CD4-positive, alpha-beta T cell treated with Interleukin-10 for 1 hour (primary cell): ENCODE data around the gene MT1HL1.

ENCODE experiments used
- DNase-seq: peaks from one replicate; pipeline ENCODE4 v3.0.0-alpha.2; 2020

MT1HL1 gene

DNA sequence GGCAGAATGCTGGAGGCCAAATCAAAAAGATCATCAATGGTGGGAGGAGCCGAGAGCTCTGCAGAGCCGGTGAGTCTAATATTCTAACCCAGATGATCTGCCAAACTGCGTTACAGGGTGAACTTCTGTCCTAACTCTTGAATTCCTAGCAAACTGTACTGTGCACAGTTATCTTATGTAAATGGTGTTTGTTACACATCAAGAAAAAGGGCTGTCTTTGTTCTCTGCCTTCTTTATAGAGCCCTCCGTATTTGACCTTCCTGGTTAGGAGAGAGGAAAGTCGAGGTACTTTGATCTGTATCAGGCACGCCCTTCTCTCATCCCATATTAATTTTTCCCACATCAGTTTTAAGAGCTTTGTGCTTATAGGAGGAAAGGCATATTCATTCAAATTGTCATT, 37.6 kb downstream of the MT1HL1 start:
- no peak for DNase-seq

DNA sequence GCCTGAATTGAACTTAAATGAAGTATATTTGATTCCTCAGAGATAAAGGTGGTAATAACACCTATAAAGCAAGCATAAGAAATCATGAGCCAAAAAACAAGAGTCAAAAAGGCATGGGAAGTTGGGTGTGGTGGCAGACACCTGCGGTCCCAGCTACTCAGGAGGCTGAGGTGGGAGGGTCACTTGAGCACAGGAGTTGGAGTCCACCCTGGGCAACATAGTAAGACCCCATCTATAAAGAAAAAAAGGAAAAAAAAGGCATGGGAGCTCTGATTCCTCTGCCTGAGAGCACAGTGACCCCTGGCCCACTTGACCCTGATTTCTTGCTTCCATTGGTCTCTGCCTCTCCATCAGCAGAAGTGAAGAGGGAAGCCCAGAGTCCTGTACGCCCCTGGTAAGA, 40.3 kb downstream of the MT1HL1 start:
- no peak for DNase-seq

DNA sequence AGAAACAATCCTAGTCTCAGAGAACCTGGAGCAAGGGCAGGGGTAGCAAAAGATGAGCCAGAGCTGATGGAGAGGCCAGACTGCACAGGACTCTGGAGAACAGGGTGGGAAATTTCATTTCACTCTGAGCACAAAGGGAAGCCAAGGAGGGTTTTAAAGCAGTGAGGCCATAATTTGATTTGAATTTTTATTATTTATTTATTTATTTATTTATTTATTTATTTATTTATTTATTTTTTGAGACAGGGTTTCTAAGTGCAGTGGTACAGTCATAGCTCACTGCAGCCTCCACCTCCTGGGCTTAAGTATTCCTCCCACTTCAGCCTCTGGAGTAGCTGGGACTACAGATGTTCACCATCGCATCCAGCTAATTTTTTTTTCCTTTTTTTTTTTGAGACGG, 45.1 kb downstream of the MT1HL1 start:
- no peak for DNase-seq

DNA sequence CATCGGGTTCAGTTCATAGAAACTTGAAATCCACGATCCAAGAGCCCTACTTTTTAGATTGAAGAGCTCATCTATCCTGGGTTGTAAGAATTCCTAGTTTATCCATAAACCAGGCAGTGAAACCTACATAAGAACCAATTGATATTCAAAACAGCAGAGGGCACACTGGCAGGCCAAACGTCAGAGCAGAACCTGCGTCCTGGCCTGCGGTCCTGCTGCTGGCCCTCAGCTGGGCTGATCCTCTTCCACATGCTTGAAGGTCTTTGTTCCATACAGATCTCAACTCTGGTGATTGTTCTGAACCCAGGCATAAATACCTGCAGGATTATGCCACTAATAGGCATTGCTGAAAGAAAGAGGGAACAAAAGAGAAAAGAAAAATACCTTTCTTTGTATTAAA, 47.0 kb downstream of the MT1HL1 start:
- DNase-seq = no peak
